Activated gamma-delta T cell treated with anti-CD3 and anti-CD28 coated beads, Interleukin-2, amount 50 U/mL, for 16 hours (primary cell): ENCODE measurements around the gene FSTL4.

Source experiments
- DNase-seq: peaks from one replicate; pipeline ENCODE4 v3.0.0-alpha.2; 2020; ENCODE audit warnings: low read depth

FSTL4 gene

DNA sequence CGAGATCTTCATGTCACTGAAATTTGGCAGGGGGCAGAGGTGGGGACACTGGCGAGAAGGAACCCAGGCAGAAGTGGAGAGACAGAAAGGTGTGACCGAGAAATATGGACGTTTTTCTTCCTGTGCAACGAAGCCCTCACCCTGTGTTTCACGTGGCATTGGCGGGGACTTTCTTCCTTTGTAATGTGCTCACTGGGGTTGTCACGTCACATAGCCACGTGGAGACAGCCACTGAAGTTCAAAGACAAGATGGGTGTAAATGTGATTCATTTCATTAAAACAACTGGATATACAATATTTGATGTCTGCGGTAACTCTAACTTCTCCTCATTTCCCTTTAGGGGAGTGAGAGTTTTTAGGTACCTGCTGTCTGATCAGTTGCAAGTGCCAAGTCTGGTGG, 225.7 kb downstream of the FSTL4 start:
- no peak for DNase-seq

DNA sequence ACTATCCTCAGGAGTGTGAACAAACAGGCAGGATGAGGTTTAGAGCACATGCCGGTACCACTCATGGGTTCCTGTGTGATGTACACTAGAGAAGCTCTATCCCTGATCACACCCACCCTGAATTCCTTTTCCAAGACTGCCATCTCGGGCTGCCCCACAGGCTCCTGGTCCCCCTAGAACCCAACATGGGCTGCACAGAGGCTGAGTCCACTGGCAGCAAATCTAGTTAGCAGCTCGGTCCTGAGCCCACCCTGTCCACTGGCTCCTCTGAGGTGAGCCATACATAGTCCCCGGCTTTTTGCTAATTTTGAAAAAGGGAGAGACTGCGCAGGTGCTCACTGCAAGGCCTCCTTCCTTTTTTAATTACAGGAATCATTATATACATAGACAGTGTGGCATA, 227.0 kb downstream of the FSTL4 start:
- DNase-seq: no peak

DNA sequence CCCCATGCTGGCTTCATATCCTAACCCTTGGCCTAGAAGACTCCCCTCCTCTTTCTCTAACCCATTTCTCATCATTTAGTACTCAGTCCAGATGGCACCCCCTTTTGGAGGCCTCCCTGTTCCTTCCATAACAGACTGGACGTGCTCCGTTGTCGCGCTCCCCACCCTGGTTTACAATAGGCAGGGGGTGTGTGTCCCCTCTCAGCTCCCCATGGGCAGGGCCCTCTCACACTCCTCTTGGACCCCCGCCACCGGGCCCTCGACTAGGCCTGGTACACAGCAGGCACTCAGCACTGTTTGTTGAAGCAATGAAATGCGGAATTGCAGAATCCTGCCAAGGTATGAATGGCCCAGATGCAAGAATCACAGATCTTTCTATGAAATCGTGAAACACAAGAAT, 227.4 kb downstream of the FSTL4 start:
- no peak for DNase-seq

DNA sequence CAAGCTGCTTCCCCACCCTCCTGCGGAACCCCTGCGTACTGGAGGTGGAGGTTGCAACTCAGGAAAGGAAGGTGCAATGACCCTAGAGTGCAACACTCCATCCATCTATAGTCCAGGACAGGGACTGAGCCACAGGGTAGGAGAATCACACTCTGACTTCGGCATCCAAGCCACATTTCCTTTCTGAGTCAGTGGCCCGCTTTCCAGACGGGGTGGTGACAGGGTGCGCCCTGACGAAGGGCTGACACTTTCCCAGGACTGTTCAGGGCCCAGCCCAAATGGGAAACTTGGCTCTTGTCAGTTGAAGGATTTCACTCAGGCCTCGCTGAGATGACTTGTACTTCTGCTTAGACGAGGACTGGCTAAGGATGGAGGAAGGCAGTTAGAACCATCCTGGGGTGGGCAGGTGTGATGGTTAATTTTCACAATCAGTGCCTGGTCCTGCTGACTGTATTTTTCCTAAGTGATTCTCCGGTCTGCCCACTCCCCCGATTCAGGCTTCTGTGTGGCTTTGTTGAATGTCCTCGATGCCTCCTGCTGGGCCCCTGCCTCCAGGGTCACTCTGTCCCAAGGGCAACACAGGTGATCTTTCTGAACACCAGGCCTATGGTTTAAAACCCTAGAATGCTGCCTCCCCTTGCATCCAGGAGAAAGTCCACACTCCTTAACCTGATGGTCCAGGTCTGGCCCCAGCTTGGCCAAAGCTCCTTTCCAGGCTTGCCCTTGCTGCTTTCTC, 228.1 kb downstream of the FSTL4 start:
- DNase-seq: no peak

DNA sequence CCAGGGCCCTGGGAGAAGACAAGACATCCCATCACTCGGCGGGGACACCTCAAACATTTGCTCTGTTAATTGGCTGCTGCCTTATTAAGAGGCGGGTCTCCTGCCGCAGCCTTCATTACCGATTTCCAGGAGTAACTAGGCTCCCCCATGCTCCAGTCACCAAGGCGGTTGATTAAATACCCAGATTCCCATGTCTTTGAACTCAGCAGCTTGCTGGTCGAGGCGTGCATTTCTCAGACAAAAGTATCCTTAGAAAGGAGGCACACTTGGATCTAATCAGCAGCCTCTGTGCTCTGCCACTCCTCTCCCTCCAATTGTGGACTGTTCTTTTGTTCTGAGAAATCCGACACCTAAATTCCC, 228.8 kb downstream of the FSTL4 start:
- no peak for DNase-seq

DNA sequence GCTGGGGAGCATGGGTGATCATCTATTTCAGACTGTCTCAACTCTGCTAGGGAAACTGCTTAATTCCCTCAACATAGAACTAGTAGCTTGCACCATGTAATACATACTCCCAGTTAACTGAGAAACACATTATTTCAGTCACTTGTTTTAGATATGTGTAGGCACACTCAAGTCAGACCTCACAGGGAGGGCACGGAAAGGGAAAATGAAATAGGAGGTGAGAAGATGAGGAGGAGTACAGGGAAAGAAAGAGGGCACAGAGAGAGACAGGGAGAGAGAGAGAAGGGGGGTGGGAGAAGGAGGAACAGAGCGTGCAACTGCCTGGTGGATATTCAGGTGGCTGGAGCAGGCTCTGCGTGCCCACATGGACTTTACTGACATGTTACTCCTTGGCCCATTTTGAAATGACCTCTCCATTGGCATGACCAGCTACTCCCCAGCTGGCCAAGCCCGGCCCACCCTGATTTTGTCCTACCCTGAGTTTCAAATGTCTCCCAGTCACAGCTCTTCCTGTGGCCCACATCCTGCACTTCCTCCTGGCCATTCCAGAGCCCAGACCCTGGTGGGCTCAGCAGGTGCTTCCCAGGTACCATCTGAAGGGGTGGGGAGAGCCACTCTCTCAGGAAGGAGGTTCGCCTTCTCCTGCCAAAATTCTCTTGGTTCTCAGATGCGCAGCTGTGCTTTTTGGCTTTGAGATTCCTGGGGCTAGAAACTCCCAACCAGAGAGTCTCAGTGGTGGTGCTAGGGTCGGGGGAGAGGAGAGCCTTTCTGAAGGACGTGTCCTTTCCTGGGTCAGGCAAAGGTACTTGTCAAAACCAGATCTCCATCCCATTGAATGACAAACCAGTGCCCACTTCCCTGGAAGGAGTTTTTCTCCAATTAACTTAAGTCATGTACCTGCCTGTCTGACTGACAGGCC, 229.4 kb downstream of the FSTL4 start:
- no peak for DNase-seq

DNA sequence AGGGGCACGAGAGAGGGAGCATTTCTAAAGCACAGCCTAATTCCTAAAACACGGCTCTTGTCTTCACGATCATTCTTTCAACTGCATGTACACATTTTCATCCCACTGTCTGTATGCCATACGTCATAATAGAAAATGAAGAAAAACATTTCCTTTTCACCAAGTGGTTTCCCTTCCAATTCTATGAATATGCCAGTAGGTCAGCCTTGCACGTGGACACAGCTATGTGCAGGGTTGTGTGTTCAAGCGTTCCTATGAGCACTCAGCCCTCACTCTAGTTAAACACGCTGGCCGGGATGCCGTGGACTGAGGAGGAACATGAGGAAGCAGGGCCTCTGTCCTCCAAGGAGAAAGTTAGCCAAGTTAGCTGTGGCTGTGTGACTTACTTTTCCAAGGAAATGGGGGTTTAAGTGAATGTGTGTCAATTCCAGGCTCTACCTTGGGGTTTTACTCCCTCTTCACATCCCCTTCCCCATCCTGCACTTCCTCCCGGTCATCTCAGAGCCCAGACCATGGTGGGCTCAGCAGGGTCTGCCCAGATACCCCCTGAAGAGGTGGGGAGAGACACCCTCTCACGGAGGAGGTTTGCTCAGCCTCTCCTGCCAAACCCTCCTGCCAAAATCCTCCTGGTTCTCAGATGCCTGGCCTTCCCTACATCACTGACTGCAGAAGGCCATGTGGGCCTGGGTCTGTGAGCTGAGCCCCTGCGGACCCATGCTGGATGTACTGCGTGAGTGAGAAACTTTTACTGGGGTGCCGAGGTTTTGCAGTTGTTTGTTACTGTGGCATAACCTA, 230.6 kb downstream of the FSTL4 start:
- DNase-seq: no peak

DNA sequence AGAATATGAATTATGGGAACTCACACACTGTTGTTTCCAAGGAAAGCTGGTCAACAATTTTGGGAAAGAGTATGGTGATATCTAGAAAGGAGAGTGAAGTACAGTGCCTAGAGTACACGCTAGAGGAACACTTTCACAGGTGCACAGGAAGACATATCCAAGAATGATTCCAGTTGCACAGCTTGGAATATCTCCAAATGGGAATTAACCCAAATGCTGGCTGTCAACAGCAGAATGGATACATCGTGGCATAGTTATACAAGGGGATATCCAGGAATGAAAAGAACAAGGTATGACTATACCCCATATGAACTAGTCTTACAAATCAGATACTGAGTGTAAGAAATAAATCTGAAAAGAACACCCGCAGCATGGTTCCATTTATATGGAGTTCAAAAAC, 231.3 kb downstream of the FSTL4 start:
- no peak for DNase-seq

DNA sequence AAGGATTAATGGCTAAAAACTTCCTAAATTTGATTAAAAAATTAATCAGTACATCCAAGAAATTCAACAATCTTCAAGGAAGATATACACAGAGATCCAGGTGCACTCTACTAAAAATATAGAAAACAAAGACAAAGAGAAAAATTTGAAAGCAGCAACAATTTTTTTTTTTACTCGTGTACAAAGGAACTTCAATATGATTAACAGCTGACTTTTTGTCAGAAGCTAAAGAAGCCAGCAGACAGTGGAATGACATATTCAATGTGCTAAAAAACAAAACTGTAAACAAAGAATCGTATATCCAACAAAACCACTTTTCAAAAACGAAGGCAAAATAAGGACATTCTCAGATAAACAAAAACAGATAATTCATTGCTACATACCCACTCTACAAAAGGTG, 234.6 kb downstream of the FSTL4 start:
- DNase-seq: no peak

DNA sequence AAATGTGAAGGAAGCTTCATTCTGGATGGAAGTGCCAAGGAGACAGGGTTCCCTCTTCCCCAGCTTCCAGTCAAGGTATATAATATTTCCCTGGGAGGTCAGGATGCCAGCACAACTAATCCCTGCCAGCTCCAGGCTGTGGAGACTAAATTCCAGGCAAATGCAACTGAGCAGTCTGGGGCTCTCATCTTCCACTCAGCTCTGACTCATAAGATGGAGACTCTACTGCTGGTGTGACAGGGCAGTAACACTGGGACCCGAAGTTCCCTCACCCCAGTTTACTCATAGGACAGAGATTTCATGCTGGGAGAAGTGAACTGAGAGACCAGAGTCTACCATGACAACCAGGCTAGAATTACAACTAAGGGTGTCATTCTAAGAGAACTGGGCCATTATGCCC, 235.4 kb downstream of the FSTL4 start:
- no peak for DNase-seq

DNA sequence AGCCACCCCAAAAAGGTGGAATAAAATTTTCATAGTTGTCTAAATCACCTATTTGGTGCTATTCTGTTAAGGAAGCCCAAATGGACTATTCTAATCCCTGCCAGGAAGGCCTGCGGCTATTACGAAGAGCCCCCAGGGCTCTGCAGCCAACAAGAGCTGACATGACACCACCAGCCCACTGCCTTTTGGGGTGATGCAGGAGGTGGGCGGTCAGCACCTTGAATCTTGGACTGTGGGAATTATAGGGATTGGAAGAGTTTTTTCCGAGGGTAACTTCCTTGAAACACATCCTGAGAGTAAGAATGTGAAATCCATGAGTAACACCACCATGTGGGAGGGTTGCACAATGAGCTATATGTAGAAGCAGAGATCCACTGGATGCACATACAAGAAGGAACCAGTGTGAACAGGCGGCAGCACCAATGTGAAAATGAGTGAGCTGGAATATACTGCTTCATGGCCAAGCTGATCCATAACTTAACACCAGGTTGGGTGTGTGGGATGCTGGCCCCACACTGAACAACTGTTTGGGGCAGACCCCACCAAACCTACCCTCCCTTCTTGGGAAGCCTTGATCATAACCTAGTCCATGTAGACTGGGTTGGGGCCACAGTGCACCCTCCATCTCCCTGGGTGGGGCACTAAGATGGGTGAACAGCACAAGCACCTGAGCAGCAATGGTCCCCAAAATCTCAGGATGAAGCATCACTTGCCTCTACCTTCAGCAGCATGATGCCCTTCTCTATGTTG, 239.0 kb downstream of the FSTL4 start:
- no peak for DNase-seq

DNA sequence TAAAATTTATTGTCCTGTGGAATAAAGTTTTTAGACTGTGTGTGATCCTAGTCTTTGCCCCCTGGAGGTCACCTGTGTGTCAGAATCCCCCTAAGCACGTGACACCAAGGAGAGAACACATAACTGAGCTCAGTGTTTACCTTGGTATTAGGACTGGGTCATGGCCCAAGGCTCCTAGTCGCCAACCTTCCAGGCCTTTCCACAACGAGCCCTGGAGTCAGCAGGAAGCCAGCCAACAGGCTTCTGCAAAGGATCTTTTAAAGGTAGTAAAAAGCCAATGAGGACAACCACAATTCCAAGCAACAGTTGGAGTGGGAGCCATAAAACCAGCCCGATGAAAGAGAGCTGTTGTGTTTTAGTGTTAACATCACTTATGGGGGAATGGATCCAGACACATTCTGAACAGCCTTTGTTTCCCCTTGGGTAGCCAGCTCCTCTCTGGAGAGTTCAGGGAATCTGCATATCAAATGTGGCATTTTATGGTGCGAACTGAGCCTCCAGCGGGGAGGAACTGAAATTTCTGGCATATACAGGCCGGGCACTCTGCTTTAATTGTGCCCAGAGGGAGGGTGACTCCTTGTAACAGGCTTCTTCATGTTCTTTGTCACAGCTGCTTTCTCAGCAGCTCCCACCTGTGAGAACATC, 239.9 kb downstream of the FSTL4 start:
- DNase-seq: no peak

DNA sequence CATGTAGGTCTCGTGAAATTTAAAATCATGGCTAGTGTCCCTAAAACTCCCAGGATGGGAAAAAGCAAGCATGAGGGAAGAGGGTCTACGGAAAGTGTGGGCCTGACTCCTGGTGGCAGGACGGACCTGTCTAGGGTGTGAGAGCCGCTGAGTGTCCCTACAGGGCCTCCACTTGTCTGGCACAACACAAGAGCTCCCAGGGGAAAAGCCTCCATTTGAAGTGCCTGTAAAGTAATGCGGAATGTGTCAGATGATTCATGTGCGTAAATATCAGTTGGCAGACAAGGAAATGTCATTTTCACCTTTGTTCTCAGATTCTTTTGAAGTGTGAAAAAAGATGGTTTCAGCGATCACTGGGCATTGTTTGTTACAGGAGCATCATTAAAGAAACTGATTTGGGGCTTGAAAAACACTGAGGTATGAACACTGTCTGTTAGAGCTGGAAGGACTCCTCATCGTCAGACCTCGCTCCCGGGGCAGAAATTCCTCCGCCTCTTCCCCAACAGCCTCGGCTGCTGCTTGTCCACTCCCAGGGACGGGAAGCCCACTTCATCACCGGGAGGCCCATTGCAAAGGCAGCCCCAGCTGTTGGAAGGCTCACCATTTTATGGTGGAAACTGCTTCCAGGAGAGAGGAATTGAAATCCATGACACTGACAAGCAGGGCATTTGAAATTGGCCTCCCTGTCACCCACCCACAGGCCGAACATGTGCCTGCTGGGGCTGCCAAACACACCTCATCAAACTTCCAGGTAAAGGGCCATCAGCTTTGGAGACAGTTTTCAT, 240.8 kb downstream of the FSTL4 start:
- DNase-seq: no peak

DNA sequence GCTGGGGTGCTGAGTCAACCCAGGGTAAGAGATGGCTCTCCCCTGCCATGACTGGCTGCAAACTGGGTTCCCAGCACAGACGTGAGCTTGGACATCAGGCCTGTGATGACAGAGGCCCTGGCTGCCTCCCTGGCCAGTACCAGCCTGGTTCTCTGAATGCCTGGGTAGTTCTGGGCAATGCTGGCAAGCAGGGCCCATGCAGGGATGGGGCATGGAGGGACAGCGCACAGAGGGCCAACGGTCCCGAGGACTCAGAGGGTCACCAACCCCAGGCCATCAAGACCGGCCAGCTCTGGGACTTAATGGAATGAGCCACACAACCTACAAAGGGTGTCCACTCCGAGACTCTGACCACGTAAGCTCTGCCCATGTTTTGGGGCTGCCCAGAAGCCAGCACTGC, 241.4 kb downstream of the FSTL4 start:
- no peak for DNase-seq

DNA sequence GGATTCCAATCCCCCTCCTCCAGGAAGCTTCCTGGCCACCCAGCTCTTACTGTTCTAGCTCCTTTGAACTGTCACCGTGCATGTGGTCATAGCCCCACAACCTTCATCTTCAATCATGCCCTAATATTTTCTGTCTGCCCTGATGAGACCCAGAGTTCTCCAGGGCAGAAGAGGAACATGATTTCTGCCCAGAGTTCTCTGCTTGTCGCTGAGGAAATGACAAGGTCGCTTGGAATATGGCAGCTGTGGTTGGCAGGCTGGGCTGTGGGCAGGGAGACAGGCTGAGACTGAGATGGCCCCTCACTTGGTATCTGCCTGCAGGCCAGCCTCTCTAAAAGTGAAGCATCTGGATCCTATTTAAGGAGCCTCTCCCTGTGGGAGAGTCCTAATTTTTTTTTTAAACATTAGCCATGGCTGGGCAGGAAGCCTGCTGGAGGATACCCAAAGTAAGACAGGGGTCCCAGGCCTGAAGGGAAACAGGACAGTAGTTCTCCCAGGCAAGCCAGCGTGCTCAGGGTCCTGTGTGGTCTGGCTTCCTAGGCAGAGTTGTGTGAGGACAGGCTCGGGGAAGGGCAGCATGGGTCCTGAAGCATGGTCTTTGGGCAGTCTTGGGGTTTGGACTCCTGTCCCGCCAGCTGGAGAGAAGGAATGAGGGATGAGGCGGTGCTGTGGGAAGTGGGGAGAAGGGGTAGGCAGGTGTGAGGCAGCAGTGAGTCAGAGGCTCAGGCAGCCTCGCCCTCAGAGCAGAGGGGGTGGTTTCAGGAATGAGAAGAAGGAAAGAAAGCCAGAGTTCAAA, 242.1 kb downstream of the FSTL4 start:
- DNase-seq: no peak

DNA sequence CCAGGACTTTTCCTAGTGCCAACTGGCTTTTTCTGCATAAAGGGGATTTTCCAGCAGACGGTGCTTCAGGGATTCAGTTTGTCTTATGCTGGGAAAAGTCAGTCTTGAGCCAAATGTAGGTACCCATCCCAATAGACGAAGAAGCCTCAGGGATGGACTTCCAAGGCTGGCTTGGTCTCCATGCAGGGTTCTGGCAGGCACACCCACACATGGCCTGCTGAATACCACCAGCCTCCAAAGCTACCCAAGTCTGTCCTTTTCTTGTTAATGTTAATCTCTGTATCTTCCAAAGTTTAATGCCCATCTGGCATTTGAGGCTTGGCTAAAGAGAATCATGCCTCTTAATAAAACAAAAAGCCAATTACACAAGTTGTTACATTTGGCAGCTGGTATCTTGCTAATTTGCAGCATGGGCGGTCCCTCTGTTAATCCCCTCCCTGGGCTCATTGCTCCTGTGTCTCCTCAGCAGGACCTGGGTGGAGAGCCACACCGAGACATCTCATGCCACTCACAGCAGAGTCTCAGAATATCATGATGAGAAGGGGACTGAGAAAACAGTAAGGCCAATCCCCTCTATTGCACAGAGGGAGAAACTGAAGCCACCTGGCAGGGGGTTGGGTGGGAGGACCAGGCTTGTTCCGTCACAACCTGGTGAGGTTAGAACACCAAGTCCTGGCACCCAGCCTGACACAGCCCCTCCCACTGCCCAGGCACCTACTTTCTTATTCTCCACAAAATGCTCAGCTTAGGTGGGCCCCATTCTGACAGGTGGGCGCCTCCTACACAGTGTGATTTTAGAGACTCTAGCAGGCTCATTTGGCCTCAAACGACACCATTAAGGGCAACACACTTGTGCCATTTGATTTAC, 243.2 kb downstream of the FSTL4 start:
- no peak for DNase-seq

DNA sequence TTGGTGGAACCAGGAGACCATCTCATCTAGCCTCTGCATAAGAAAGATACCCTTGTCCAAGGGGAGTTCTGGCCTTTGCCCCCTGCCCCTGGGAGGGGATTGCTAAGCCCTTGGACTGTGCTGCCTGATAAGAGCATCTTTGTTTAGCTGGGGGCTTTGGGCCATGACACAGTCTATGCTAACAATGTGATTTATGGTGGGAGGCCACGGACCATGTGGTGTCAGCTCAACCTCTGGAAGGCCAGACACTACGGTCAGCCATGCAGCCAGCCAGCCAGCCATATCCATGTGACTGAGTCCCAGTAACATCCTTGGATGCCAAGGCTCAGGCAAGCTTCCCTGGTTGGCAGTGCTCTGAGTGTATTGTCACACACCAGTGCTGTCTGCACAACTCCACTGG, 244.4 kb downstream of the FSTL4 start:
- no peak for DNase-seq

DNA sequence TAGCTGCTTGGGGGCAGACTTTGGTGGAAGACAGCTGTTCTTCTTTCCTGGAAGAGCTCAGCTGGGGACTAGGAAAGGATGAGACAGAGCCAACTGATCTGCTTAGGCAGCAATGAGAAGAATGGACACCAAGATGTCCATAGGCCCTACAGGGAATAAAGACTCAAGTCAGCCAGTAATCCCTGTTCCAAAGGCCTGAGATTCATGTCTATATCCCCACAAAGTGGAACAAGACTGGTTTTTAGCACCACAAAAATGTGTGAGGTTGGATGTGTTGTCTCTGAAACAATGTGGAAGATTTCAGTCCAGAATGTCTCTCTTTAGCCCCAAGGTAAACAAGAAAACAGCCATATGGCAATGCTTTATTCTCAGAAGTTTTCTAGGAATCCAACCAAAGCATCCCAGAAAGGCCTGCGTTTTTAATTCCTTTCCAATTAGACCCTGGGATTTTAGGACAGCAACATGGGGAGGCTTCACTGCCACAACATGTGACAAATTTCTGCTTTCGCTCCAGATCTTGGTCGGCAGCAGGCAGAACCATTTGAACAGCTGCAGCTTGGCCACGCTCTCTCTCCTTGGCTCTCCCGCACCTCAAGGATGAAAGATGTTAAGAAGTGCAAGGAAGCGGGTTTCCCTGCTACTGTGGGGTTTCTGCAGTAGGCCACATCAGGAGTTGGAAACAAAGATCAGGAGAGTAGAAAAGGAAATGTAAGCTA, 245.1 kb downstream of the FSTL4 start:
- no peak for DNase-seq
